Endothelial cell of umbilical vein (primary cell): Measurements from ENCODE around the gene GSTP1. TPM values are rescaled to one million over a fixed set of nuclear protein-coding genes. Genes with fewer than 3 reads are reported as not detected.

Source experiments
- BruUV-seq: library from RNA; stranded (reverse); fragments of 400-500 nt; replicated peaks from 2 replicates; lab custom pipeline; 2021; lab: Mats Ljungman, UMichigan
- CTCF ChIA-PET: fragments of 300-600, 350-600 bp; sonication (Branson Sonifier 250); formaldehyde crosslinking; loops from one replicate; lab custom pipeline; 2021; ENCODE audit warnings: antibody characterized with exemption, inconsistent platforms; lab: Charles Lee
- POLR2A ChIA-PET: fragments of 300-600, 350-600 bp; sonication (Branson Sonifier 250); formaldehyde crosslinking; loops from one replicate; lab custom pipeline; 2021; ENCODE audit warnings: antibody characterized with exemption, inconsistent platforms; lab: Charles Lee
- DNase-seq: peaks from one replicate; pipeline ENCODE4 v3.0.0-alpha.2; 2011; ENCODE audit warnings: low read depth, low spot score
- FAIRE-seq: peaks from 2 replicates; lab custom pipeline; 2011; peaks lifted over from hg19 to GRCh38; lab: Jason Lieb, UNC
- H2AFZ ChIP-seq: 2 replicates; pipeline ENCODE4 v1.6.0; 2012; ENCODE audit warnings: low read depth, low read length, control low read depth, inconsistent platforms
- H3K27ac ChIP-seq: 2 replicates; pipeline ENCODE4 v1.5.1; 2011; ENCODE audit warnings: low read depth, mild to moderate bottlenecking, control low read depth, low read length, moderate library complexity; ENCODE audit not compliant: insufficient read depth
- H3K27me3 ChIP-seq, 2 experiments: 2 replicates each; pipeline versions ENCODE4 v1.6.0 to v1.6.1; 2011; ENCODE audit warnings: low read length in 2 of 2, mixed read lengths in 1 of 2; ENCODE audit not compliant: control insufficient read depth in 2 of 2, insufficient read depth in 2 of 2
- H3K36me3 ChIP-seq, 2 experiments: 2 replicates in 1 of 2; 3 replicates in 1 of 2; pipeline ENCODE4 v1.5.1; 2011; ENCODE audit warnings: low read length in 2 of 2, mild to moderate bottlenecking in 1 of 2, moderate library complexity in 1 of 2; ENCODE audit not compliant: control insufficient read depth in 2 of 2, insufficient read depth in 2 of 2; ENCODE audit errors: extremely low read depth in 1 of 2
- H3K4me1 ChIP-seq: 3 replicates; pipeline ENCODE4 v1.5.1; 2011; ENCODE audit warnings: mild to moderate bottlenecking, low read length; ENCODE audit not compliant: control insufficient read depth, insufficient read depth; ENCODE audit errors: extremely low read depth
- H3K4me2 ChIP-seq: 2 replicates; pipeline ENCODE4 v1.6.1; 2011; ENCODE audit warnings: low read length, control low read depth, mixed read lengths; ENCODE audit not compliant: insufficient read depth
- H3K4me3 ChIP-seq, 3 experiments: fragments of 200-600 bp in 1 of 3; sonication (generic), shearing (Covaris generic) in 1 of 3; replicated peaks in 1 of 3; 2 replicates each; pipeline ENCODE4 v1.5.1; 2011 to 2016; ENCODE audit warnings: control low read depth in 3 of 3, low read length in 3 of 3, mild to moderate bottlenecking in 2 of 3, inconsistent platforms in 1 of 3, low read depth in 1 of 3, moderate library complexity in 1 of 3; ENCODE audit not compliant: insufficient read depth in 1 of 3
- H3K79me2 ChIP-seq: 2 replicates; pipeline ENCODE4 v1.6.0; 2012; ENCODE audit warnings: low read length, inconsistent platforms; ENCODE audit not compliant: control insufficient read depth, insufficient read depth
- H3K9ac ChIP-seq: replicated peaks from 2 replicates; pipeline ENCODE3; 2011; ENCODE audit warnings: low read length, control low read depth; ENCODE audit not compliant: insufficient read depth; ENCODE audit errors: extremely low read depth
- H3K9me1 ChIP-seq: replicated peaks from 3 replicates; pipeline ENCODE4 v1.6.0; 2011; ENCODE audit warnings: mild to moderate bottlenecking, low read length; ENCODE audit not compliant: control insufficient read depth, insufficient read depth; ENCODE audit errors: extremely low read depth
- H3K9me3 ChIP-seq: replicated peaks from 2 replicates; pipeline ENCODE4 v1.5.1; 2012; ENCODE audit warnings: low read length, inconsistent platforms; ENCODE audit not compliant: control insufficient read depth, insufficient read depth
- H4K20me1 ChIP-seq: replicated peaks from 2 replicates; pipeline ENCODE3; 2011; ENCODE audit warnings: mild to moderate bottlenecking, low read length; ENCODE audit not compliant: control insufficient read depth, insufficient read depth; ENCODE audit errors: extremely low read depth
- EZH2 ChIP-seq: IDR thresholded peaks from 2 replicates; pipeline ENCODE4 v1.6.1; 2012; ENCODE audit warnings: borderline replicate concordance, low read depth, mild to moderate bottlenecking, moderate library complexity, low read length, inconsistent platforms; ENCODE audit not compliant: severe bottlenecking
- GATA2 ChIP-seq: IDR thresholded peaks from 2 replicates; pipeline ENCODE4 v1.7.0; 2011; ENCODE audit warnings: low read depth, mild to moderate bottlenecking, moderate library complexity, mixed read lengths, low read length; ENCODE audit not compliant: insufficient read length, insufficient read depth
- MYC ChIP-seq: IDR thresholded peaks from one replicate; pipeline ENCODE4 v1.6.1; 2011; ENCODE audit warnings: mild to moderate bottlenecking, low read depth, low read length
- POLR2AphosphoS5 ChIP-seq: IDR thresholded peaks from 2 replicates; pipeline ENCODE4 v1.6.1; 2012; ENCODE audit warnings: low read depth, mild to moderate bottlenecking, control low read depth, low read length, moderate library complexity; ENCODE audit not compliant: insufficient read depth
- dilution Hi-C: fragments of 300-500 bp; cut with MboI; formaldehyde crosslinking; loops from one replicate; pipeline ENCODE4 v1.15.0; 2019; ENCODE audit warnings: low sequenced_read_pairs; ENCODE audit not compliant: extremely low pct_ligation_motif_present
- intact Hi-C: fragments of 100-400 bp; cut with micrococcal nuclease; formaldehyde crosslinking; loops from one replicate; pipeline ENCODE4 v1.10.0; 2022
- polyA plus RNA-seq, 4 experiments: library from polyadenylated mRNA; depleted of rRNA in 3 of 4; stranded (reverse) in 3 of 4; unstranded in 1 of 4; fragments of >200 nt; gene quantifications; 2 replicates each; pipeline versions ENCODE4 v1.2.1 to v1.2.3, GENCODE V29; 2011 to 2012; ENCODE audit warnings: missing spikeins in 1 of 4
- total RNA-seq: library from RNA; stranded (reverse); gene quantifications from 2 replicates; pipeline ENCODE4 v1.2.3, GENCODE V29; 2021
- TF ChIP-seq, protein P1 (sequence below), 2 donors: IDR thresholded peaks; 1 replicate in 1 of 2; 2 replicates in 1 of 2; pipeline ENCODE4 v1.5.1; 2011; ENCODE audit warnings: low read length in 2 of 2, mild to moderate bottlenecking in 2 of 2, moderate library complexity in 2 of 2, control low read depth in 1 of 2, inconsistent platforms in 1 of 2, low read depth in 1 of 2; ENCODE audit not compliant: insufficient read depth in 1 of 2; ENCODE audit errors: extremely low read depth in 1 of 2
- TF ChIP-seq, protein P2 (sequence below): IDR thresholded peaks from 2 replicates; pipeline ENCODE4 v1.6.1; 2011; ENCODE audit not compliant: insufficient read depth, insufficient read length

GSTP1 gene
- total and polyA plus RNA-seq, 2 donors (not counting 3 experiments of a cell fraction or from before 2014, with no cell fraction given), result 962 to 2,277 TPM

DNA sequence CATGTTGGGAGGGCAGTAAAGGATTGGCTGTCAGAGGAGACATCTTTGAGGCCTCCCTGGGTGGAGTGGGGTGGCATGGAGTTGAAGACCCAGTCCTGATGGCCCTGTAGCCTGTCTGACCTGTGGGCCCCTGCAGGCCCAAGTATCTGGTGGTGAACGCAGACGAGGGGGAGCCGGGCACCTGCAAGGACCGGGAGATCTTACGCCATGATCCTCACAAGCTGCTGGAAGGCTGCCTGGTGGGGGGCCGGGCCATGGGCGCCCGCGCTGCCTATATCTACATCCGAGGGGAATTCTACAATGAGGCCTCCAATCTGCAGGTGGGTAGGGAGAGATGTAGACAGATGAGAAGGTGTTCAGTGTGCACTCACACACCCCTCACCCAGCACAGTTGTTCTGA lies 25.7 kb downstream of the GSTP1 start:
- Histone ChIP-seq H3K4me3 (no peak overlapping the region), H3K9me1 (no peaks in the 10 kb centered on the region), H3K36me3 (peaks cover 3 to 22% of the 10 kb centered on the region in 2 experiments), H2AFZ (no peak overlapping the region), H3K79me2 (peaks cover 11% of the 10 kb centered on the region), H4K20me1 (no peaks in the 10 kb centered on the region), H3K4me1 (peaks cover 6% of the 10 kb centered on the region), H3K4me2 (no peak overlapping the region), H3K27me3 (no peaks in the 10 kb centered on the region), H3K27ac (no peak overlapping the region), H3K9ac (no peak overlapping the region), H3K9me3 (no peaks in the 10 kb centered on the region)
- BruUV-seq, result no TSS peak
- dilution Hi-C loops, result no loop called here
- TF ChIP-seq, protein P1, sequence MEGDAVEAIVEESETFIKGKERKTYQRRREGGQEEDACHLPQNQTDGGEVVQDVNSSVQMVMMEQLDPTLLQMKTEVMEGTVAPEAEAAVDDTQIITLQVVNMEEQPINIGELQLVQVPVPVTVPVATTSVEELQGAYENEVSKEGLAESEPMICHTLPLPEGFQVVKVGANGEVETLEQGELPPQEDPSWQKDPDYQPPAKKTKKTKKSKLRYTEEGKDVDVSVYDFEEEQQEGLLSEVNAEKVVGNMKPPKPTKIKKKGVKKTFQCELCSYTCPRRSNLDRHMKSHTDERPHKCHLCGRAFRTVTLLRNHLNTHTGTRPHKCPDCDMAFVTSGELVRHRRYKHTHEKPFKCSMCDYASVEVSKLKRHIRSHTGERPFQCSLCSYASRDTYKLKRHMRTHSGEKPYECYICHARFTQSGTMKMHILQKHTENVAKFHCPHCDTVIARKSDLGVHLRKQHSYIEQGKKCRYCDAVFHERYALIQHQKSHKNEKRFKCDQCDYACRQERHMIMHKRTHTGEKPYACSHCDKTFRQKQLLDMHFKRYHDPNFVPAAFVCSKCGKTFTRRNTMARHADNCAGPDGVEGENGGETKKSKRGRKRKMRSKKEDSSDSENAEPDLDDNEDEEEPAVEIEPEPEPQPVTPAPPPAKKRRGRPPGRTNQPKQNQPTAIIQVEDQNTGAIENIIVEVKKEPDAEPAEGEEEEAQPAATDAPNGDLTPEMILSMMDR (IDR thresholded peaks at IDR 0.05; ENCODE audit: extremely low read depth in 1 of 2, insufficient read depth in 1 of 2, low read depth in 1 of 2, low read length in 2 of 2), result no peak
- TF ChIP-seq GATA2 (no peak), MYC (no peak), POLR2AphosphoS5 (no peak), EZH2 (no peak)
- TF ChIP-seq, protein P2, sequence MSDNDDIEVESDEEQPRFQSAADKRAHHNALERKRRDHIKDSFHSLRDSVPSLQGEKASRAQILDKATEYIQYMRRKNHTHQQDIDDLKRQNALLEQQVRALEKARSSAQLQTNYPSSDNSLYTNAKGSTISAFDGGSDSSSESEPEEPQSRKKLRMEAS, result no peak
- FAIRE-seq, result no peak
- intact Hi-C loops, result no loop called here
- CTCF ChIA-PET, result interaction anchor here (1.4 kb wide), 1 partner anchor 20 kb away, joined by 5 read pairs; the partner anchor contains the start of gene NUDT8
- POLR2A ChIA-PET, result no interaction called here
- DNase-seq, result no peak
